ENCODE data around the gene SLC25A21. TPM values are rescaled to one million over a fixed set of nuclear protein-coding genes. Genes with fewer than 3 reads are reported as not detected.
"Not testable (repeated sequence)": the region's sequence is repeated elsewhere in the genome, so short reads cannot be mapped to it uniquely, and the experiment has no call there.

The SLC25A21 gene
- under 1 TPM in 2 of 4 donors, not detected in 2; 0.08 to 0.29 TPM for total RNA-seq

DNA sequence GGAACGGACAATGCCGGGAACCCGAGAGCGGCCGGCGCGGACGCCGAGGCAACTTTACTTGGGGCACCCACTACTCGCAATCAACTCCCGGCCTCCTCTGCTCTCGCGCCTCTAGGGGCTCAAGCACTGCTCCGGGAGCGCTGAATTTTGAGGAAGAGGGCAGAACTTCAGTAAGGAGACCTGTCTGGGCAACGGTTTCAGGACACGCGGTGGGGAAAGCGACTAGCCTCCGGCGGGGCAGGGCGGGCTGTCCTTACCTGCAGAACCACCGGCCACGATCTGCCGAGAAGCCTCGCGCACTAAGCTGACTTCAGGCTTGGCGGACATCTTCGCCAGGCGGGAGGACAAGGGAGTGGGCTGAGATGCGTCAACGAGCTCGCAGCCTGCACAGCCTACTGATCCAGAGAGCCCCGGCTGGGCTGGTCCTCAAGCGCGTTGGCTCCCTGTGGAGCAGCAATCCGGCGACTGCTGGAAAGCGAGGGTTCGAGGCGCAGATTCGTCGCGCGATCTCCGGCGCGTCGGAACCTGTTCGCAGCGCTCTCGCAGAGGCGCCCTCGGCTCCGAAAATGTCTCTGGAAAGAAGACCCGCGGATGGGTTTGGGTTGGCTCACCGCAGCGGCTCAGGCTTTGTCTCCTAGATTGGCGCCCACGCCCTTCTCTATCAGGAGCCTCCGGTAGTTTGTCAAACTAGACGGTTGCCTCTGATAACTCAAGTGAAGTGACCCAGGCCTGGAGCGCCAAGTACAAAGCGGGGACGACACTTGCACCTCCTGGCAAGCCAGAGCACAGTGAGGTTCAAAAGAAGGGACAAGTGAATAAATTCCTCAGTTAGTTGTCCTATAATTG is at the start of gene SLC25A21:
SLC25A21 (minus strand) TSS at position 583 of the 846 bp plus-strand sequence.
- peak within 1 kb of the TSS; percentile 56 for H3K4me3 ChIP-seq (ENCODE audit: low read depth, poor library complexity, severe bottlenecking)
- DNase-seq (ENCODE audit: low spot score in 2 of 2): peak; percentile 22 to 93
- no peak for TF ChIP-seq POLR2A (IDR thresholded peaks at IDR 0.05)
- TF ChIP-seq, protein P1, sequence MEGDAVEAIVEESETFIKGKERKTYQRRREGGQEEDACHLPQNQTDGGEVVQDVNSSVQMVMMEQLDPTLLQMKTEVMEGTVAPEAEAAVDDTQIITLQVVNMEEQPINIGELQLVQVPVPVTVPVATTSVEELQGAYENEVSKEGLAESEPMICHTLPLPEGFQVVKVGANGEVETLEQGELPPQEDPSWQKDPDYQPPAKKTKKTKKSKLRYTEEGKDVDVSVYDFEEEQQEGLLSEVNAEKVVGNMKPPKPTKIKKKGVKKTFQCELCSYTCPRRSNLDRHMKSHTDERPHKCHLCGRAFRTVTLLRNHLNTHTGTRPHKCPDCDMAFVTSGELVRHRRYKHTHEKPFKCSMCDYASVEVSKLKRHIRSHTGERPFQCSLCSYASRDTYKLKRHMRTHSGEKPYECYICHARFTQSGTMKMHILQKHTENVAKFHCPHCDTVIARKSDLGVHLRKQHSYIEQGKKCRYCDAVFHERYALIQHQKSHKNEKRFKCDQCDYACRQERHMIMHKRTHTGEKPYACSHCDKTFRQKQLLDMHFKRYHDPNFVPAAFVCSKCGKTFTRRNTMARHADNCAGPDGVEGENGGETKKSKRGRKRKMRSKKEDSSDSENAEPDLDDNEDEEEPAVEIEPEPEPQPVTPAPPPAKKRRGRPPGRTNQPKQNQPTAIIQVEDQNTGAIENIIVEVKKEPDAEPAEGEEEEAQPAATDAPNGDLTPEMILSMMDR (IDR thresholded peaks at IDR 0.05): no peak
- intact Hi-C loops (cut with DNase I; ENCODE audit: low total_unique reads): no loop called here
- WGBS, 2 donors: 1 to 2% methylated on average over 53 to 56 of the region's 66 CpGs

GRCh38 chr14:37221073-37221472 is 48.7 kb upstream of the SLC25A21 start:
- TF ChIP-seq, protein P1 (IDR thresholded peaks at IDR 0.05): no peak
- TF ChIP-seq POLR2A (IDR thresholded peaks at IDR 0.05): no peak
- intact Hi-C loops (cut with DNase I; ENCODE audit: low total_unique reads): no loop called here
- 93 to 94% methylated on average over 3 of the region's 3 CpGs for WGBS, 2 donors
- H3K4me3 ChIP-seq (ENCODE audit: low read depth, poor library complexity, severe bottlenecking): no peak overlapping the region
- no peak for DNase-seq (ENCODE audit: low spot score in 2 of 2)

- no peak for TF ChIP-seq POLR2A (IDR thresholded peaks at IDR 0.05)
- TF ChIP-seq, protein P1 (IDR thresholded peaks at IDR 0.05): no peak
- H3K4me3 ChIP-seq (ENCODE audit: low read depth, poor library complexity, severe bottlenecking): no peak overlapping the region
- DNase-seq (ENCODE audit: low spot score in 2 of 2): no peak
- WGBS, 2 donors: 96 to 97% methylated on average over 3 of the region's 3 CpGs
- intact Hi-C loops (cut with DNase I; ENCODE audit: low total_unique reads): no loop called here
These were observed 42.9 kb upstream of the SLC25A21 start for GRCh38 chr14:37215345-37215744.

GRCh38 chr14:37213016-37213415 is 40.6 kb upstream of the SLC25A21 start:
- TF ChIP-seq POLR2A (IDR thresholded peaks at IDR 0.05): no peak
- TF ChIP-seq, protein P1 (IDR thresholded peaks at IDR 0.05): no peak
- intact Hi-C loops (cut with DNase I; ENCODE audit: low total_unique reads): no loop called here
- H3K4me3 ChIP-seq (ENCODE audit: low read depth, poor library complexity, severe bottlenecking): no peak overlapping the region

GRCh38 chr14:37210448-37210847 is 38.0 kb upstream of the SLC25A21 start:
- intact Hi-C loops (cut with DNase I; ENCODE audit: low total_unique reads): no loop called here

More at GRCh38 chr14:37213016-37213415, 40.6 kb upstream of the SLC25A21 start:
- no peak for DNase-seq (ENCODE audit: low spot score in 2 of 2)

GRCh38 chr14:37209617-37210016 is 37.2 kb upstream of the SLC25A21 start:
- intact Hi-C loops (cut with DNase I; ENCODE audit: low total_unique reads); H3K4me3 ChIP-seq (ENCODE audit: low read depth, poor library complexity, severe bottlenecking); DNase-seq (ENCODE audit: low spot score in 2 of 2): not testable (repeated sequence)
- WGBS, 2 donors: 88 to 95% methylated on average over 2 of the region's 2 CpGs

More at GRCh38 chr14:37210448-37210847, 38.0 kb upstream of the SLC25A21 start:
- TF ChIP-seq, protein P1 (IDR thresholded peaks at IDR 0.05): no peak
- no peak for TF ChIP-seq POLR2A (IDR thresholded peaks at IDR 0.05)
- no peak overlapping the region for H3K4me3 ChIP-seq (ENCODE audit: low read depth, poor library complexity, severe bottlenecking)
- DNase-seq (ENCODE audit: low spot score in 2 of 2): no peak
- 95 to 97% methylated on average over 6 of the region's 6 CpGs for WGBS, 2 donors

DNA sequence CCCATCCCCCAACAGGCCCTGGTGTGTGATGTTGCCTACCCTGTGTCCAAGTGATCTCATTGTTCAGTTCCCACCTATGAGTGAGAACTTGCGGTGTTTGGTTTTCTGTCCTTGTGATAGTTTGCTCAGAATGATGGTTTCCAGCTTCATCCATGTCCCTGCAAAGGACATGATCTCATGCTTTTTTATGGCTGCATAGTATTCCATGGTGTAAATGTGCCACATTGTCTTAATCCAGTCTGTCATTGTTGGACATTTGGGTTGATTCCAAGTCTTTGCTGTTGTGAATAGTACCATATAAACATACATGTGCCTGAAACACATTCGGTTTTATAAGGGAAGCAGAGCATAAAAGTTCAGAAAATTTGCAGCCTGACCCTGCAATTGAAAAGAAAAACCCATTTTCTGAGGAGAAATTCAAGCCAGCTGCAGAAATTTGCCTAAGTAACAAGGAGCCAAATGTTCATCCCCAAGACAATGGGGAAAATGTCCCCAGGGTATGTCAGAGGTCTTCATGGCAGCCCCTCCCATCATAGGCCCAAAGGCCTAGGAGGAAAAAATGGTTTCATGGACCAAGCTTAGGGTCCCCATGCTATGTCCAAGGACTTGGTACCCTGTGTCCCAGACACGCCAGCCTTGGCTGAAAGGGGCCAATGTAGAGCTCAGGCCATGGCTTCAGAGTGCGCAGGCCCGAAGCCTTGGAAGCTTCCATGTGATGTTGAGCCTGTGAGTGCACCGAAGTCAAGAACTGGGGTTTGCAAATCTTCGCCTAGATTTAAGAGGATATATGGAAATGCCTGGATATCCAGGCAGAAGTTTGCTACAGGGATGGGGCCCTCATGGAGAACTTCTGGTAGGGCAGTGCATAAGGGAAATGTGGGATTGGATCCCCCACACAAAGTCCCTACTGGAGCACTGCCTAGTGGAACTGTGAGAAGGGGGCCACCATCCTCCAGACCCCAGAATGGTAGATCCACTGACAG is 33.5 kb upstream of the SLC25A21 start:
- WGBS, 2 donors: 92 to 96% methylated on average over 7 of the region's 7 CpGs
- intact Hi-C loops (cut with DNase I; ENCODE audit: low total_unique reads); DNase-seq (ENCODE audit: low spot score in 2 of 2); H3K4me3 ChIP-seq (ENCODE audit: low read depth, poor library complexity, severe bottlenecking): not testable (repeated sequence)

Data from lower leg skin (tissue), 4 donors.